HepG2 (cell line): ENCODE data around the gene EEPD1. TPM values are rescaled to one million over a fixed set of nuclear protein-coding genes. Genes with fewer than 3 reads are reported as not detected.

ENCODE experiments used
- LCORL ChIP-seq, 2 experiments: fragments of 450-650 bp in 1 of 2; sonication (generic) in 1 of 2; formaldehyde crosslinking in 1 of 2; IDR thresholded peaks; 2 replicates each; pipeline versions ENCODE4 v1.5.0 to v1.6.1; 2017 to 2020; ENCODE audit warnings: antibody characterized with exemption in 1 of 2, missing genetic modification reagents in 1 of 2
- MAFF ChIP-seq: IDR thresholded peaks from 2 replicates; pipeline ENCODE4 v1.6.1; 2011; ENCODE audit warnings: low read depth, low read length, improper control_type of control experiment
- MAFG ChIP-seq: sonication (generic); formaldehyde crosslinking; IDR thresholded peaks from 2 replicates; pipeline ENCODE4 v1.5.1; 2020; ENCODE audit warnings: mild to moderate bottlenecking, missing genetic modification reagents
- RBM39 ChIP-seq: fragments of 200-400 bp; formaldehyde crosslinking; IDR thresholded peaks from one replicate; pipeline ENCODE4 v1.6.1; 2018; ENCODE audit warnings: antibody characterized with exemption, mild to moderate bottlenecking, low read depth, low read length; ENCODE audit not compliant: poor library complexity, severe bottlenecking
- SKI ChIP-seq: fragments of 450-650 bp; IDR thresholded peaks from one replicate; pipeline ENCODE4 v1.6.1; 2018; ENCODE audit warnings: mild to moderate bottlenecking; ENCODE audit not compliant: partially characterized antibody
- SP140L ChIP-seq: sonication (generic); formaldehyde crosslinking; IDR thresholded peaks from 2 replicates; pipeline ENCODE4 v1.4.0; 2020; ENCODE audit warnings: missing genetic modification reagents, borderline replicate concordance
- ZFP1 ChIP-seq: IDR thresholded peaks from 2 replicates; pipeline ENCODE4 v1.6.1; 2016
- ZNF772 ChIP-seq: sonication (generic); formaldehyde crosslinking; IDR thresholded peaks from 2 replicates; pipeline ENCODE4 v1.5.0; 2020; ENCODE audit warnings: mild to moderate bottlenecking, missing genetic modification reagents
- ZNF775 ChIP-seq: sonication (generic); formaldehyde crosslinking; IDR thresholded peaks from 2 replicates; pipeline ENCODE4 v1.4.0; 2020; ENCODE audit warnings: missing genetic modification reagents, mild to moderate bottlenecking, moderate library complexity, borderline replicate concordance
- polyA plus RNA-seq, 8 experiments: library from polyadenylated mRNA; depleted of rRNA in 3 of 8; stranded (reverse) in 7 of 8; unstranded in 1 of 8; fragments of >200 nt; fragmentation: Illumina TruSeq in 4 of 8; extraction: Trizol in 4 of 8; gene quantifications; 2 replicates each; pipeline versions ENCODE4 v1.2.1 to v1.2.3, GENCODE V29; 2011 to 2016; ENCODE audit warnings: low read depth in 4 of 8, missing spikeins in 1 of 8, mixed read lengths in 1 of 8; ENCODE audit not compliant: insufficient read depth in 1 of 8
- total RNA-seq, 5 experiments: library from RNA; depleted of rRNA; stranded (reverse); fragments of >200 nt; fragmentation: Illumina TruSeq; extraction: Trizol; gene quantifications; 2 replicates each; pipeline ENCODE4 v1.2.3, GENCODE V29; 2016; ENCODE audit warnings: low read depth in 1 of 5
- TF ChIP-seq, protein P1 (sequence below): sonication (generic); formaldehyde crosslinking; IDR thresholded peaks from 2 replicates; pipeline ENCODE4 v1.5.0; 2020; ENCODE audit warnings: mild to moderate bottlenecking, missing genetic modification reagents, borderline replicate concordance
- TF ChIP-seq, protein P2 (sequence below): sonication (generic); formaldehyde crosslinking; IDR thresholded peaks from 2 replicates; pipeline ENCODE4 v1.4.0; 2020; ENCODE audit warnings: missing genetic modification reagents; ENCODE audit errors: not compliant biosample characterization
- TF ChIP-seq, protein P3 (sequence below): sonication (generic); formaldehyde crosslinking; IDR thresholded peaks from 2 replicates; pipeline ENCODE4 v1.4.0; 2020; ENCODE audit warnings: mild to moderate bottlenecking, missing genetic modification reagents, borderline replicate concordance
- TF ChIP-seq, protein P4 (sequence below), 2 experiments: sonication (generic) in 1 of 2; formaldehyde crosslinking in 1 of 2; IDR thresholded peaks; 2 replicates each; pipeline versions ENCODE4 v1.4.0 to v1.6.1; 2018 to 2020; ENCODE audit warnings: missing genetic modification reagents in 2 of 2, borderline replicate concordance in 1 of 2, low read depth in 1 of 2, mild to moderate bottlenecking in 1 of 2, missing biosample characterization in 1 of 2
- TF ChIP-seq, protein P5 (sequence below): IDR thresholded peaks from 2 replicates; pipeline ENCODE4 v1.6.1; 2012; ENCODE audit warnings: inconsistent platforms
- TF ChIP-seq, protein P6 (sequence below): sonication (generic); formaldehyde crosslinking; IDR thresholded peaks from 2 replicates; pipeline ENCODE4 v1.4.0; 2020; ENCODE audit warnings: missing genetic modification reagents, borderline replicate concordance

The EEPD1 gene
- total and polyA plus RNA-seq, 2 of the 13 experiments (the other 11 are each of a cell fraction or from before 2014, with no cell fraction given): 10.1 to 16.4 TPM

DNA sequence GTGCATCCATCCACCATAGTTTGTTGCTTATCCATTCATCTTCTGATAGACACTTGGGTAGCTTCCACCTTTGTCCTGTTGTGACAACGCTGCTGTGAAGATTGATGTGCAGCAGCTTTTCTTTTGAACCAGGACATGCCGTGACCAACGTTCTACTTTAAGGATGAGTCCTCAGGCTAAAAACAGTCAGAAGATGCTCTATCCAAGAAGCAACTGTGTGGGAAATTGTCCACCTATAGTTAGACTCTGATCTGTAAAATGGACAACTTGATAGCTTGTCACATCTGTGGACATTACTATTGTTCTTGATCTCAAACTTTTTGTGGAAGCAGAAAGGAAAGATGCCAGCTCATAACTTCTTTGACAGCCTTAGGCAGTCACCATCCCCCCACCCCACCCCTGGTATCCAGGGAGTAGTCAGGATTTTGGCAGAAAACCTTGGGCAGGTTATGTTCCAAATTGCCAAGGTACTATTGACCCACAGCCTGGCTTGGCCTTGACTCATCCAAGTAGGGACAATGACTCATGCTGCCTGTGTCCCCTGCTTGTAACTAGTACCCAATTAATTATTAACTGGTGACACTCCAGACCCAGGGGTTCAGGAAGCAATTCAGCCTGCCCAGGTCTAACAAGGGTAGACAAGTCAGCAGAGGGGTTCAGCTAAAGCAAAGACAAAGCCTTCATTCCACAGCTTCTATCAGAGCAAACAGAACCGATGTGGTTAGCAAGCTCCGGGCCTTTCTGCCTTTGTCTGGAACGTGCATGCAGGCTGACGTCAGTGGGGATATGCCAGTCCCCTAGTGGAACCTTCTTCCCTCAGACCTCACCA is 137.0 kb downstream of the EEPD1 start (continued):
- TF ChIP-seq RBM39 (no peak), ZNF775 (CRISPR knock-in tag) (no peak), LCORL (IDR thresholded peaks at IDR 0.05) (peak; percentile 84), LCORL (CRISPR knock-in tag; IDR thresholded peaks at IDR 0.05) (peak; percentile 100), SP140L (CRISPR knock-in tag) (no peak), MAFF (peak; percentile 17; the same call in 1 of the 2 replicates), ZNF772 (CRISPR knock-in tag) (0 out of 2 replicates have a peak, but pooled peaks have one; percentile 67), SKI (peak; percentile 93), ZFP1 (CRISPR knock-in tag) (no peak), MAFG (CRISPR knock-in tag) (no peak)
- TF ChIP-seq, protein P1, sequence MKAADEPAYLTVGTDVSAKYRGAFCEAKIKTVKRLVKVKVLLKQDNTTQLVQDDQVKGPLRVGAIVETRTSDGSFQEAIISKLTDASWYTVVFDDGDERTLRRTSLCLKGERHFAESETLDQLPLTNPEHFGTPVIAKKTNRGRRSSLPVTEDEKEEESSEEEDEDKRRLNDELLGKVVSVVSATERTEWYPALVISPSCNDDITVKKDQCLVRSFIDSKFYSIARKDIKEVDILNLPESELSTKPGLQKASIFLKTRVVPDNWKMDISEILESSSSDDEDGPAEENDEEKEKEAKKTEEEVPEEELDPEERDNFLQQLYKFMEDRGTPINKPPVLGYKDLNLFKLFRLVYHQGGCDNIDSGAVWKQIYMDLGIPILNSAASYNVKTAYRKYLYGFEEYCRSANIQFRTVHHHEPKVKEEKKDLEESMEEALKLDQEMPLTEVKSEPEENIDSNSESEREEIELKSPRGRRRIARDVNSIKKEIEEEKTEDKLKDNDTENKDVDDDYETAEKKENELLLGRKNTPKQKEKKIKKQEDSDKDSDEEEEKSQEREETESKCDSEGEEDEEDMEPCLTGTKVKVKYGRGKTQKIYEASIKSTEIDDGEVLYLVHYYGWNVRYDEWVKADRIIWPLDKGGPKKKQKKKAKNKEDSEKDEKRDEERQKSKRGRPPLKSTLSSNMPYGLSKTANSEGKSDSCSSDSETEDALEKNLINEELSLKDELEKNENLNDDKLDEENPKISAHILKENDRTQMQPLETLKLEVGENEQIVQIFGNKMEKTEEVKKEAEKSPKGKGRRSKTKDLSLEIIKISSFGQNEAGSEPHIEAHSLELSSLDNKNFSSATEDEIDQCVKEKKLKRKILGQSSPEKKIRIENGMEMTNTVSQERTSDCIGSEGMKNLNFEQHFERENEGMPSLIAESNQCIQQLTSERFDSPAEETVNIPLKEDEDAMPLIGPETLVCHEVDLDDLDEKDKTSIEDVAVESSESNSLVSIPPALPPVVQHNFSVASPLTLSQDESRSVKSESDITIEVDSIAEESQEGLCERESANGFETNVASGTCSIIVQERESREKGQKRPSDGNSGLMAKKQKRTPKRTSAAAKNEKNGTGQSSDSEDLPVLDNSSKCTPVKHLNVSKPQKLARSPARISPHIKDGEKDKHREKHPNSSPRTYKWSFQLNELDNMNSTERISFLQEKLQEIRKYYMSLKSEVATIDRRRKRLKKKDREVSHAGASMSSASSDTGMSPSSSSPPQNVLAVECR (CRISPR knock-in tag): peak; percentile 59; the same call in 1 of the 2 replicates
- TF ChIP-seq, protein P2, sequence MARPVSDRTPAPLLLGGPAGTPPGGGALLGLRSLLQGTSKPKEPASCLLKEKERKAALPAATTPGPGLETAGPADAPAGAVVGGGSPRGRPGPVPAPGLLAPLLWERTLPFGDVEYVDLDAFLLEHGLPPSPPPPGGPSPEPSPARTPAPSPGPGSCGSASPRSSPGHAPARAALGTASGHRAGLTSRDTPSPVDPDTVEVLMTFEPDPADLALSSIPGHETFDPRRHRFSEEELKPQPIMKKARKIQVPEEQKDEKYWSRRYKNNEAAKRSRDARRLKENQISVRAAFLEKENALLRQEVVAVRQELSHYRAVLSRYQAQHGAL: no peak
- TF ChIP-seq, protein P3, sequence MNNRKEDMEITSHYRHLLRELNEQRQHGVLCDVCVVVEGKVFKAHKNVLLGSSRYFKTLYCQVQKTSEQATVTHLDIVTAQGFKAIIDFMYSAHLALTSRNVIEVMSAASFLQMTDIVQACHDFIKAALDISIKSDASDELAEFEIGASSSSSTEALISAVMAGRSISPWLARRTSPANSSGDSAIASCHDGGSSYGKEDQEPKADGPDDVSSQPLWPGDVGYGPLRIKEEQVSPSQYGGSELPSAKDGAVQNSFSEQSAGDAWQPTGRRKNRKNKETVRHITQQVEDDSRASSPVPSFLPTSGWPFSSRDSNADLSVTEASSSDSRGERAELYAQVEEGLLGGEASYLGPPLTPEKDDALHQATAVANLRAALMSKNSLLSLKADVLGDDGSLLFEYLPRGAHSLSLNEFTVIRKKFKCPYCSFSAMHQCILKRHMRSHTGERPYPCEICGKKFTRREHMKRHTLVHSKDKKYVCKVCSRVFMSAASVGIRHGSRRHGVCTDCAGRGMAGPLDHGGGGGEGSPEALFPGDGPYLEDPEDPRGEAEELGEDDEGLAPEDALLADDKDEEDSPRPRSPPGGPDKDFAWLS (CRISPR knock-in tag): peak; percentile 79; the same call in 1 of the 2 replicates
- TF ChIP-seq, protein P4, sequence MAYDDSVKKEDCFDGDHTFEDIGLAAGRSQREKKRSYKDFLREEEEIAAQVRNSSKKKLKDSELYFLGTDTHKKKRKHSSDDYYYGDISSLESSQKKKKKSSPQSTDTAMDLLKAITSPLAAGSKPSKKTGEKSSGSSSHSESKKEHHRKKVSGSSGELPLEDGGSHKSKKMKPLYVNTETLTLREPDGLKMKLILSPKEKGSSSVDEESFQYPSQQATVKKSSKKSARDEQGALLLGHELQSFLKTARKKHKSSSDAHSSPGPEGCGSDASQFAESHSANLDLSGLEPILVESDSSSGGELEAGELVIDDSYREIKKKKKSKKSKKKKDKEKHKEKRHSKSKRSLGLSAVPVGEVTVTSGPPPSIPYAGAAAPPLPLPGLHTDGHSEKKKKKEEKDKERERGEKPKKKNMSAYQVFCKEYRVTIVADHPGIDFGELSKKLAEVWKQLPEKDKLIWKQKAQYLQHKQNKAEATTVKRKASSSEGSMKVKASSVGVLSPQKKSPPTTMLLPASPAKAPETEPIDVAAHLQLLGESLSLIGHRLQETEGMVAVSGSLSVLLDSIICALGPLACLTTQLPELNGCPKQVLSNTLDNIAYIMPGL (CRISPR knock-in tag; IDR thresholded peaks at IDR 0.05; ENCODE audit: borderline replicate concordance in 1 of 2, low read depth in 1 of 2): peak; percentile 12 to 31; a peak in 2 of 4 replicates
- TF ChIP-seq, protein P5, sequence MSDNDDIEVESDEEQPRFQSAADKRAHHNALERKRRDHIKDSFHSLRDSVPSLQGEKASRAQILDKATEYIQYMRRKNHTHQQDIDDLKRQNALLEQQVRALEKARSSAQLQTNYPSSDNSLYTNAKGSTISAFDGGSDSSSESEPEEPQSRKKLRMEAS: peak; percentile 65; the same call in 1 of the 2 replicates
- TF ChIP-seq, protein P6, sequence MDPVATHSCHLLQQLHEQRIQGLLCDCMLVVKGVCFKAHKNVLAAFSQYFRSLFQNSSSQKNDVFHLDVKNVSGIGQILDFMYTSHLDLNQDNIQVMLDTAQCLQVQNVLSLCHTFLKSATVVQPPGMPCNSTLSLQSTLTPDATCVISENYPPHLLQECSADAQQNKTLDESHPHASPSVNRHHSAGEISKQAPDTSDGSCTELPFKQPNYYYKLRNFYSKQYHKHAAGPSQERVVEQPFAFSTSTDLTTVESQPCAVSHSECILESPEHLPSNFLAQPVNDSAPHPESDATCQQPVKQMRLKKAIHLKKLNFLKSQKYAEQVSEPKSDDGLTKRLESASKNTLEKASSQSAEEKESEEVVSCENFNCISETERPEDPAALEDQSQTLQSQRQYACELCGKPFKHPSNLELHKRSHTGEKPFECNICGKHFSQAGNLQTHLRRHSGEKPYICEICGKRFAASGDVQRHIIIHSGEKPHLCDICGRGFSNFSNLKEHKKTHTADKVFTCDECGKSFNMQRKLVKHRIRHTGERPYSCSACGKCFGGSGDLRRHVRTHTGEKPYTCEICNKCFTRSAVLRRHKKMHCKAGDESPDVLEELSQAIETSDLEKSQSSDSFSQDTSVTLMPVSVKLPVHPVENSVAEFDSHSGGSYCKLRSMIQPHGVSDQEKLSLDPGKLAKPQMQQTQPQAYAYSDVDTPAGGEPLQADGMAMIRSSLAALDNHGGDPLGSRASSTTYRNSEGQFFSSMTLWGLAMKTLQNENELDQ: no peak
